Coronary artery (tissue), 2 donors: ENCODE measurements around the gene SMAD6.

Experiments used
- DNase-seq: peaks from one replicate; pipeline ENCODE4 v3.0.0-alpha.2; 2017; ENCODE audit warnings: low spot score
- H3K27ac ChIP-seq, 2 donors: fragments of 200-600 bp; sonication (generic); one replicate each; pipeline ENCODE4 v1.5.1; 2016 to 2019
- H3K4me3 ChIP-seq: fragments of 200-600 bp; sonication (generic); 2 replicates; pipeline ENCODE4 v1.5.1; 2016; ENCODE audit warnings: mild to moderate bottlenecking, moderate library complexity
- TF ChIP-seq, protein P1 (sequence below): fragments of 200-600 bp; sonication (generic); IDR thresholded peaks from one replicate; pipeline ENCODE4 v1.5.1; 2019; ENCODE audit warnings: antibody characterized with exemption

The SMAD6 gene

DNA sequence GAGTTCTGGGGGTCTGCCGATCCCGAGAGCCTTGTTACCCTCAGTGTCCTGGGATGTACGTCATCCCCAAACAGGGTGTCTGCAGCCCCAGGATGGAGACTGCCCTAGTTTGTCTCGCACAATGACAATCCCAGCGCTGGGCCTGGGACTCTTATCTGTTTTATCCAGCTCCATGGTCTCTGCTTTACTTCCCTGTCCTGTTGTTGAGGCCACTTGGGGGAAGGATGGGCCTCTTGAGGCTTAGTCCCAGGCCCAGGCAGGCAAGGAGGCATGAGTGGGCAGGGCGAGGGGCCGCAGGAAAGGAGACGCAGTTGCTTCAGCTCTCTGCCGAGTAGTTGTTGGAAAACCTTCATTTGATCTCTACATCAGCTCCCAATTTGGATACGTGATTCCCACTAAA, 17.4 kb downstream of the SMAD6 start:
- DNase-seq: peak; percentile 73
- peak overlapping the region; percentile 86 to 89 for H3K27ac ChIP-seq
- TF ChIP-seq, protein P1, sequence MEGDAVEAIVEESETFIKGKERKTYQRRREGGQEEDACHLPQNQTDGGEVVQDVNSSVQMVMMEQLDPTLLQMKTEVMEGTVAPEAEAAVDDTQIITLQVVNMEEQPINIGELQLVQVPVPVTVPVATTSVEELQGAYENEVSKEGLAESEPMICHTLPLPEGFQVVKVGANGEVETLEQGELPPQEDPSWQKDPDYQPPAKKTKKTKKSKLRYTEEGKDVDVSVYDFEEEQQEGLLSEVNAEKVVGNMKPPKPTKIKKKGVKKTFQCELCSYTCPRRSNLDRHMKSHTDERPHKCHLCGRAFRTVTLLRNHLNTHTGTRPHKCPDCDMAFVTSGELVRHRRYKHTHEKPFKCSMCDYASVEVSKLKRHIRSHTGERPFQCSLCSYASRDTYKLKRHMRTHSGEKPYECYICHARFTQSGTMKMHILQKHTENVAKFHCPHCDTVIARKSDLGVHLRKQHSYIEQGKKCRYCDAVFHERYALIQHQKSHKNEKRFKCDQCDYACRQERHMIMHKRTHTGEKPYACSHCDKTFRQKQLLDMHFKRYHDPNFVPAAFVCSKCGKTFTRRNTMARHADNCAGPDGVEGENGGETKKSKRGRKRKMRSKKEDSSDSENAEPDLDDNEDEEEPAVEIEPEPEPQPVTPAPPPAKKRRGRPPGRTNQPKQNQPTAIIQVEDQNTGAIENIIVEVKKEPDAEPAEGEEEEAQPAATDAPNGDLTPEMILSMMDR: no peak
- no peak overlapping the region for H3K4me3 ChIP-seq

DNA sequence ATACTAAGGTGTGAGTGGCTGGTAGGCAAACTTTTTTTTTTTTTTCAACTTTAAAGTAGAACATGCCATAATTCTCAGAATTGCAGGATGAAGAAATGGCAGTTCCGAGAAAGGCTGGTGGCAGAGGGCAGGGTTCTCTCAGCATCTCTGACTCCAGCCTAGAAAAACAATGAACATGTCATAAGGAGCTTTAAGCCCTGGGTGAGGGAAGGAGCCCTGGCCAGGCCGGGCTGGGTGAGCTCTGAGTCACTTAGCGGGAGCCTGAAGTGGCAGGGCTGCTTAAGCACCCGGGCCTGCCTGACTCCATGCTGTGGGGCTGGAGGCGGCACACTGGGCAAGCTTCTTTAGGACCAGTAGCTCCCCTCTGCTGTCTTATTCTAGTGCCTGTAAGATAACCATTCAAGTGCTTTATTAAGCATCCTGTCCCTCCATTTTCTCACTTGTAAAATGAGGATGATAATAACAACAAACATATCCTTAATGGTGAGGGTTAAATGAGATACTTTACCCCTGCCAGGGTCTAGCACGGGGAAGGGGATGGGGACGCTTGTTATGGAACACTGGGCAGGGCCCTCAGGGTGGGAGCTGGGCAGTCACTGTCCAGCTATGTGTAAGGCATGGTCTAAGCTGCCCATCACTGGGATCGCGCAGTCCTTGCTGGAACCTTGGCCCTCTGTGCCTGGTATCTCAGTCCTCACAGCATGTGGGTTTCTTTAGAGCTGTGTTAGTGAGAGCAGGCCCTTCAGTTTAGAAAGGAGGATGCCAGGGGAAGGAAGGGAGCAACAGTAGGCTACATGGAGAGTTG, 18.4 kb downstream of the SMAD6 start:
- peak overlapping the region; percentile 86 to 89 for H3K27ac ChIP-seq
- peak overlapping the region; percentile 12 for H3K4me3 ChIP-seq
- TF ChIP-seq, protein P1: no peak
- DNase-seq: peak; percentile 95

DNA sequence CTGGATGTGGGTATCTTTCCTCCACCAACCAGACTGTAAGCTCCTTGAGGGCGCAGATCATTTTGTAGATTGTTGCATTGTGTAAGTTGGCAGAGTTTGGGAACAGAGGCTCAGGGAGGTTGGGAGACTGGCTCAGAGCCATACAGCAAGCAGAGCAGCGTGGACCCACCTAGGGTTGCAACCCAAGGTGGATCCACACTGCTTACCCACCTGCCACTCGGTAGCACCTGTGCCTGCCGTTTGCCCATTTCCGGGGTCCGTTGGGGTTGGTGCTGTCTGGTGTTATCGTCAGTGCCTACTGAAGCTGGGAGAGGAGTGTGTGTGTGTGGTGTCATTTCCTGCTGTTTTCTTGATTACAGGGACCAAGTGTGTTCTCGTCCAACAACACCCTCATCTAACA, 19.0 kb downstream of the SMAD6 start:
- Histone ChIP-seq H3K27ac (peak overlapping the region; percentile 82 to 89), H3K4me3 (peak overlapping the region; percentile 12)
- TF ChIP-seq, protein P1: no peak
- no peak for DNase-seq

DNA sequence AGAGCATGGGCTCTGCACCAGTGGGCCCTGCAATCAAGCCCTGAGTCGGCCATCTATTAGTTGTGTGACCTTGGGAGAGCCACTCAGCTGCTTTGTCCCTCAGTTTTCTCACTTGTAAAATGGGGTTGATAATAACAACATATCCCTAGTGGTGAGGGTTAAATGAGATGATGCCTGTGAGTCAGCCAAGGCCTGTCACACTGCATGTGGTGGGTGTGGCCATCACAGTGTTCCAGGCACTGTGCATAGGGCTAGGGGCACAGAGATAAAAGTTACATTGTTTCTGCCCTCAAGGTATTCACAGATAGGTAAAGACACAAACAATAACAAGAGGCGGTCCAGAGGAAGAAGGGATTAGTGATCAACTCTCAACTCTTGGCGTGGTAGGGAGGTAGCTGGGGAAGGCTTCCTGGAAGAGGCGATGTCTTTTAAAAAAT, 19.5 kb downstream of the SMAD6 start:
- DNase-seq: no peak
- Histone ChIP-seq H3K4me3 (no peak overlapping the region), H3K27ac (peak overlapping the region; percentile 82 to 89)
- TF ChIP-seq, protein P1: no peak

DNA sequence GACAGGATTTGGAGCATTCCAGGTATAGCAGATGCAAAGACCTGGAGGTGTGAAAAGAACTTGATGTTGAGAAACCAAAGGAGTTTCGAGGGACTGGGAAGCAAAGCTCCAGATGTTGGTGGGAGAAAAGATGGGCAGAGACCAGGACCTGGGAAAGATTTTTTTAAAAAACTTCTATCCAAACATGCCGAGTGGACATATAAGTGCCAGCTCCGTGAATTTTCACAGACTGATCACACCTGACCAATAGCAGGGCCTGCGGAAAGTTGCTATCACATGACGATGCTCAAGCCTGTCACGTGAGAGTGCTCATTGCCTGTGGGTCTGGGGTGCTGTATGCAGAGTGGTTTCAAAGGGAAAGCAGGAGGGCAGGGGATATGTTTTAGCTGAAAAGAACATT, 19.9 kb downstream of the SMAD6 start:
- H3K27ac ChIP-seq: peak overlapping the region; percentile 82 to 89
- TF ChIP-seq, protein P1: no peak
- no peak for DNase-seq
- no peak overlapping the region for H3K4me3 ChIP-seq

DNA sequence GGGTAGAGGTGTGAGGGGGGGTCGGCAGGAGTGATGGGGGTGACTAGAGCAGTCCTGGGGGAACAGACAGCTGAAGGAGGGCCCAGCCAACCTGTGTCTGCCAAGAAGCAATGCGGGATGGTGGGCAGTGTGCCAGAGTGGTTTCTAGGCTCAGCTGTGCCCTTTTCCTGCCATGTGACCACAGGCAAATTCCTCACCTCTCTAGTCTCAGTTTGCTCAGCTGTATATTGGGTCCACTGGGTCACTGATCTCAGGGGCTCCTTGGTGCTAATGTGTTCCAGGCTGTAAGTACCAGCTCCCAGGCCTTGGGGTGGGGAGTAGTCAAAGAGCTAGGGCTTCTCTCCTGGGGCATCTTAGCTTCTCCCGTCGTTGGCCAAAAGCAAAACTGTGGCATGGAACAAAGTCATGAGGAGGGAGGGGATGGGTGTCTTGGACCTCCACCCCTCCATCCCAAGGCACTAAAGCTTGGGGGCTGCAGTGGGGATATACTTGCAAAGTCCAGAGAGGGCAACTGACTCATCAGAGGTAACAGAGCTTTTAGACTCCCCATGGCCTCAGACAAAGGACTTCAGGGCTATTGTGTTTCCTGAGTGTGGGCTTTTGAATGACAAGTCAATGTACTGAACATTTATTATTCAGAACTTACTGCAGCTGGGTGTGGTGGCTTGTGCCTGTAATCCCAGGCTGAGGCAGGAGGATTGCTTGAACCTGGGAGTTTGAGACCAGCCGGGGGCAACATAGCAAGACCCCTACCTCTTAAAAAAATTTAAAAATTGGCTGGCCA, 20.9 kb downstream of the SMAD6 start:
- TF ChIP-seq, protein P1: no peak
- Histone ChIP-seq H3K4me3 (peak overlapping the region; percentile 13), H3K27ac (peak overlapping the region; percentile 82 to 89)
- no peak for DNase-seq
